OCI-LY7 (cell line): ENCODE results near the gene TSPAN9. TPM values are rescaled to one million over a fixed set of nuclear protein-coding genes. Genes with fewer than 3 reads are reported as not detected.

Experiments used
- BruUV-seq: library from RNA; stranded (reverse); fragments of 400-500 nt; replicated peaks from 2 replicates; lab custom pipeline; 2021; lab: Mats Ljungman, UMichigan
- CTCF ChIA-PET: fragments of 300-600 bp; sonication (Branson Sonifier 250); formaldehyde crosslinking; loops from one replicate; lab custom pipeline; 2022; ENCODE audit warnings: antibody characterized with exemption; ENCODE audit not compliant: unreplicated experiment; lab: Charles Lee
- POLR2A ChIA-PET: fragments of 300-600 bp; sonication (Branson Sonifier 250); formaldehyde crosslinking; loops from one replicate; lab custom pipeline; 2022; ENCODE audit warnings: antibody characterized with exemption; lab: Charles Lee
- DNase-seq: peaks from one replicate; pipeline ENCODE4 v3.0.0-alpha.2; 2015; ENCODE audit warnings: low spot score
- H2AFZ ChIP-seq: fragments of 200-600 bp; sonication (generic), shearing (Covaris generic); 2 replicates; pipeline ENCODE4 v1.6.1; 2014; ENCODE audit warnings: mild to moderate bottlenecking, antibody characterized with exemption, low read length, moderate library complexity
- H3K27ac ChIP-seq: fragments of 200-600 bp; sonication (generic); 2 replicates; pipeline ENCODE4 v1.5.1; 2014; ENCODE audit warnings: mixed run types, low read depth, mild to moderate bottlenecking, moderate library complexity, low read length, inconsistent platforms; ENCODE audit not compliant: poor library complexity, severe bottlenecking
- H3K36me3 ChIP-seq: fragments of 200-600 bp; sonication (generic); 2 replicates; pipeline ENCODE4 v1.6.1; 2014; ENCODE audit warnings: mild to moderate bottlenecking, antibody characterized with exemption, low read length, moderate library complexity, mixed read lengths; ENCODE audit not compliant: insufficient read depth
- H3K4me1 ChIP-seq: fragments of 200-600 bp; sonication (generic); 2 replicates; pipeline ENCODE4 v1.5.1; 2014; ENCODE audit warnings: mild to moderate bottlenecking, low read length; ENCODE audit not compliant: insufficient read depth, poor library complexity, severe bottlenecking
- H3K4me2 ChIP-seq: fragments of 200-600 bp; sonication (generic); 2 replicates; pipeline ENCODE4 v1.6.1; 2014; ENCODE audit warnings: mild to moderate bottlenecking, low read length
- H3K4me3 ChIP-seq: fragments of 200-600 bp; sonication (generic); 2 replicates; pipeline ENCODE4 v1.5.1; 2014; ENCODE audit warnings: mild to moderate bottlenecking, low read depth, low read length; ENCODE audit not compliant: poor library complexity, severe bottlenecking
- H3K79me2 ChIP-seq: fragments of 200-600 bp; sonication (generic); 2 replicates; pipeline ENCODE4 v1.6.1; 2016; ENCODE audit warnings: low read depth, mild to moderate bottlenecking, low read length, moderate library complexity, mixed read lengths; ENCODE audit not compliant: insufficient read depth
- H3K9me2 ChIP-seq: fragments of 200-600 bp; sonication (generic); 2 replicates; pipeline ENCODE4 v1.6.1; 2016; ENCODE audit warnings: mild to moderate bottlenecking, low read length, mixed read lengths; ENCODE audit not compliant: insufficient read depth
- H3K9me3 ChIP-seq: fragments of 200-600 bp; sonication (generic); 2 replicates; pipeline ENCODE4 v1.6.1; 2014; ENCODE audit warnings: mild to moderate bottlenecking, mixed run types, low read length, mixed read lengths
- H4K20me1 ChIP-seq: fragments of 200-600 bp; sonication (generic); 2 replicates; pipeline ENCODE4 v1.6.1; 2014; ENCODE audit warnings: mild to moderate bottlenecking, antibody characterized with exemption, low read length, moderate library complexity, mixed read lengths; ENCODE audit not compliant: insufficient read depth
- CTCF ChIP-seq: fragments of 200-600 bp; sonication (generic); conservative IDR thresholded peaks from 2 replicates; pipeline ENCODE4 v1.5.1; 2014; ENCODE audit warnings: mild to moderate bottlenecking, antibody characterized with exemption, low read length, moderate library complexity, mixed read lengths
- EZH2phosphoT487 ChIP-seq: fragments of 200-600 bp; sonication (generic); IDR thresholded peaks from 2 replicates; pipeline ENCODE4 v1.6.1; 2018; ENCODE audit warnings: low read depth, borderline replicate concordance, mild to moderate bottlenecking, mixed run types, antibody characterized with exemption, low read length, moderate library complexity, mixed read lengths
- intact Hi-C: fragments of 100-400 bp; cut with micrococcal nuclease; formaldehyde crosslinking; loops from one replicate; pipeline ENCODE4 v1.10.0; 2022; ENCODE audit not compliant: unreplicated experiment
- total RNA-seq, 2 experiments: library from RNA; depleted of rRNA in 1 of 2; stranded (reverse); fragments of >200 nt in 1 of 2; shearing (Covaris generic) in 1 of 2; gene quantifications; 2 replicates each; pipeline ENCODE4 v1.2.3, GENCODE V29; 2014 to 2022

The TSPAN9 gene
- total RNA-seq, 2 experiments from 2014 or later, result 0.50 to 0.74 TPM

GRCh38 chr12:3277306-3277943 is 200.2 kb downstream of the TSPAN9 start:
- no peaks in the 10 kb centered on the region for H3K79me2 ChIP-seq
- H3K4me1 ChIP-seq, result no peaks in the 10 kb centered on the region
- H3K9me3 ChIP-seq, result no peaks in the 10 kb centered on the region
- H2AFZ ChIP-seq, result no peak overlapping the region
- no peak for DNase-seq
- no TSS peak for BruUV-seq
- H3K9me2 ChIP-seq, result no peaks in the 10 kb centered on the region
- intact Hi-C loops, result no loop called here
- TF ChIP-seq CTCF (no peak), EZH2phosphoT487 (no peak)
- ChIA-PET POLR2A (interaction anchor here (0.6 kb wide), 1 partner anchor 173 kb away, joined by 4 read pairs; no protein-coding TSS in a partner anchor), CTCF (interaction anchor here (0.5 kb wide), 1 partner anchor 314 kb away, joined by 3 read pairs; no protein-coding TSS in a partner anchor)
- H4K20me1 ChIP-seq, result no peaks in the 10 kb centered on the region
- H3K4me3 ChIP-seq, result no peak overlapping the region
- no peak overlapping the region for H3K27ac ChIP-seq
- no peak overlapping the region for H3K4me2 ChIP-seq
- H3K36me3 ChIP-seq, result no peaks in the 10 kb centered on the region

DNA sequence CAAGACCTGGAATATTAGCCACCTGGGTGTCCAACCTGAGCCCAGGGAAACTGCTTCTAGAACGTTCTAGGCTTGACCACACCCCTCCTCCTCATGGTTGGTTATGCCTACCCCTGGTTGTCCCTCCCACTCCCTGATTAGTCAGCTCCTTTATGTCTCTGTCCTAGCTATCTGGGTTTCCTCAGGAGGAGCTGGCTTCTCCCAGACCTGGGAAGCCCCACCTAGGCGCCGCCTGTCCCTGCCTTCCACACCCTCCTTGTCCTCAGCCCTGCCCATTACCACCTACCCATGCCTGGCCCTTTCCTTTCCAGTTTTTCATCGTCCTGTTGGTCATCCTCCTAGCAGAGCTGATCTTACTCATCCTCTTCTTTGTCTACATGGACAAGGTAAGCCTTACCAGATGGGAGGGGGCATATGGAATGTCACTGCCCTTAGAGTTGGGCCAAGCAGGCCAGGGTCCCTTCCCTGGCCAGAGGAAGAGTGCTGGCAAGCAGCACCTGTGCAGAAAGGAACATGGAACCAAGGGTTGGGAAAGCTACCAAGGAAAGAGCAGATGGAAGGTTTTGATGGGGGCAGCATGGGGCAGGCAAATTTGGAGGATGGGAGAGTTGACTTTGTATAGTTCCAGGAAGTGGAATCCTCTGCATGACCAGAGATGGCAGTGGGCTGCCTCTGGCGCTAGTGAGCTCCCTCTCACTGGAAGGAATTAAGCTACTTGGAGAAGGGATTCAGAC is 201.7 kb downstream of the TSPAN9 start:
- no TSS peak for BruUV-seq
- Histone ChIP-seq H3K9me2 (no peaks in the 10 kb centered on the region), H3K9me3 (no peaks in the 10 kb centered on the region), H2AFZ (no peak overlapping the region), H4K20me1 (no peaks in the 10 kb centered on the region), H3K4me2 (no peak overlapping the region), H3K36me3 (no peaks in the 10 kb centered on the region), H3K4me1 (no peaks in the 10 kb centered on the region), H3K79me2 (no peaks in the 10 kb centered on the region), H3K27ac (no peak overlapping the region), H3K4me3 (no peak overlapping the region)
- no peak for DNase-seq
- ChIA-PET POLR2A (no interaction called here), CTCF (interaction anchor here (0.6 kb wide), 1 partner anchor 201 kb away, joined by 3 read pairs; no protein-coding TSS in a partner anchor)
- no peak for TF ChIP-seq CTCF
- TF ChIP-seq EZH2phosphoT487, result no peak
- intact Hi-C loops, result no loop called here
